ENCODE data around the gene F7.

Gene F7

GRCh38 chr13:113166681-113167080, 61.1 kb downstream of the F7 start:
- Histone ChIP-seq H3K27me3 (replicated peaks; ENCODE audit: control insufficient read depth, insufficient read depth, low read length) (no peaks in the 10 kb centered on the region), H3K36me3 (ENCODE audit: control insufficient read depth, insufficient read depth, low read length) (peaks cover 2% of the 10 kb centered on the region; the same call in 1 of the 2 replicates), H3K4me3 (replicated peaks; ENCODE audit: low read depth, low read length) (no peak overlapping the region)
- TF ChIP-seq, protein P1, sequence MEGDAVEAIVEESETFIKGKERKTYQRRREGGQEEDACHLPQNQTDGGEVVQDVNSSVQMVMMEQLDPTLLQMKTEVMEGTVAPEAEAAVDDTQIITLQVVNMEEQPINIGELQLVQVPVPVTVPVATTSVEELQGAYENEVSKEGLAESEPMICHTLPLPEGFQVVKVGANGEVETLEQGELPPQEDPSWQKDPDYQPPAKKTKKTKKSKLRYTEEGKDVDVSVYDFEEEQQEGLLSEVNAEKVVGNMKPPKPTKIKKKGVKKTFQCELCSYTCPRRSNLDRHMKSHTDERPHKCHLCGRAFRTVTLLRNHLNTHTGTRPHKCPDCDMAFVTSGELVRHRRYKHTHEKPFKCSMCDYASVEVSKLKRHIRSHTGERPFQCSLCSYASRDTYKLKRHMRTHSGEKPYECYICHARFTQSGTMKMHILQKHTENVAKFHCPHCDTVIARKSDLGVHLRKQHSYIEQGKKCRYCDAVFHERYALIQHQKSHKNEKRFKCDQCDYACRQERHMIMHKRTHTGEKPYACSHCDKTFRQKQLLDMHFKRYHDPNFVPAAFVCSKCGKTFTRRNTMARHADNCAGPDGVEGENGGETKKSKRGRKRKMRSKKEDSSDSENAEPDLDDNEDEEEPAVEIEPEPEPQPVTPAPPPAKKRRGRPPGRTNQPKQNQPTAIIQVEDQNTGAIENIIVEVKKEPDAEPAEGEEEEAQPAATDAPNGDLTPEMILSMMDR (IDR thresholded peaks at IDR 0.05; ENCODE audit: insufficient read depth, low read length, poor library complexity, severe bottlenecking) = no peak
- DNase-seq (ENCODE audit: extremely low read depth, insufficient read length) = no peak

GRCh38 chr13:113167155-113167554, 61.6 kb downstream of the F7 start:
- Histone ChIP-seq H3K36me3 (ENCODE audit: control insufficient read depth, insufficient read depth, low read length) (peaks cover 2% of the 10 kb centered on the region; the same call in 1 of the 2 replicates), H3K27me3 (replicated peaks; ENCODE audit: control insufficient read depth, insufficient read depth, low read length) (no peaks in the 10 kb centered on the region), H3K4me3 (replicated peaks; ENCODE audit: low read depth, low read length) (no peak overlapping the region)
- TF ChIP-seq, protein P1 (IDR thresholded peaks at IDR 0.05; ENCODE audit: insufficient read depth, low read length, poor library complexity, severe bottlenecking) = no peak
- no peak for DNase-seq (ENCODE audit: extremely low read depth, insufficient read length)

DNA sequence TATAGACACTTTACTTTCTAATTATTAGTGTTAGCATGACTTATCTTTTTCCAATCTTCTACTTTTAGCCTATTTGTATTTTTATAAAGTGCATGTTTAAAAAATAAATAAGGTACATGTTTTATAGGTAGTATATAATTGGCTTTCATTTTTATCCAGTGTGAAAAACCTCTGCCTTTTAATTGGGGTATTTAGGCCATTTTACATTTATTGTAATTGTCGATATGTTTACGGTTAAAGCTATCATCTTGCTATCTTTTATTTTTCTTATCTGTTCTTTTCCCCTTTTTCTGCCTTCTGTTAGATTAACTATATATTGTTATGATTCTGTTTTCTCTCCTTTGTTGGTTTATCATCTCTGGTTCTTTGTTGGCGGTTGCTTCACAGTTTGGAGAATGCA, 62.0 kb downstream of the F7 start:
- TF ChIP-seq, protein P1 (IDR thresholded peaks at IDR 0.05; ENCODE audit: insufficient read depth, low read length, poor library complexity, severe bottlenecking) = no peak
- Histone ChIP-seq H3K36me3 (ENCODE audit: control insufficient read depth, insufficient read depth, low read length) (peaks cover 2% of the 10 kb centered on the region; the same call in 1 of the 2 replicates), H3K4me3 (replicated peaks; ENCODE audit: low read depth, low read length) (no peak overlapping the region), H3K27me3 (replicated peaks; ENCODE audit: control insufficient read depth, insufficient read depth, low read length) (no peaks in the 10 kb centered on the region)
- DNase-seq (ENCODE audit: extremely low read depth, insufficient read length) = no peak

DNA sequence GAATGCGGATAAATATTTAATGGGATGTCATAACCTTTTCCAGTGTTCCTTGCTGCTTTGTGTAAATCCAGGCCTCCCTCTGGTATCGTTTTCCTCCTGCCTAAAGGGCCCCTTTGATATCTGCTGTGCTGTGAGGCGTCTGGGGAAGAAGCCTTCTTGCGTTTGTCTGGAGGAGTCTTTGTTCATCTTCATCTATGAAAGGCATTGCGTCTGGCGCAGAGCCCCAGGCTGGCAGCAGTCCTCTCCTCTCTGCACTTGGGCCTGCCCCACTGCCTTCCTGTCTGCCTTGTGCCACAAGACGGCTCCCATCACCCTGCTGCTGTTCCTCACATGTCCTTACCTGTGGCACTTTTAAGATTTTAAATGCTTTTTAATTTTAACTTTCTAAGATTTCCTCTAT, 62.6 kb downstream of the F7 start:
- no peak for DNase-seq (ENCODE audit: extremely low read depth, insufficient read length)
- TF ChIP-seq, protein P1 (IDR thresholded peaks at IDR 0.05; ENCODE audit: insufficient read depth, low read length, poor library complexity, severe bottlenecking) = no peak
- peaks cover 4% of the 10 kb centered on the region; the same call in 1 of the 2 replicates for H3K36me3 ChIP-seq (ENCODE audit: control insufficient read depth, insufficient read depth, low read length)

DNA sequence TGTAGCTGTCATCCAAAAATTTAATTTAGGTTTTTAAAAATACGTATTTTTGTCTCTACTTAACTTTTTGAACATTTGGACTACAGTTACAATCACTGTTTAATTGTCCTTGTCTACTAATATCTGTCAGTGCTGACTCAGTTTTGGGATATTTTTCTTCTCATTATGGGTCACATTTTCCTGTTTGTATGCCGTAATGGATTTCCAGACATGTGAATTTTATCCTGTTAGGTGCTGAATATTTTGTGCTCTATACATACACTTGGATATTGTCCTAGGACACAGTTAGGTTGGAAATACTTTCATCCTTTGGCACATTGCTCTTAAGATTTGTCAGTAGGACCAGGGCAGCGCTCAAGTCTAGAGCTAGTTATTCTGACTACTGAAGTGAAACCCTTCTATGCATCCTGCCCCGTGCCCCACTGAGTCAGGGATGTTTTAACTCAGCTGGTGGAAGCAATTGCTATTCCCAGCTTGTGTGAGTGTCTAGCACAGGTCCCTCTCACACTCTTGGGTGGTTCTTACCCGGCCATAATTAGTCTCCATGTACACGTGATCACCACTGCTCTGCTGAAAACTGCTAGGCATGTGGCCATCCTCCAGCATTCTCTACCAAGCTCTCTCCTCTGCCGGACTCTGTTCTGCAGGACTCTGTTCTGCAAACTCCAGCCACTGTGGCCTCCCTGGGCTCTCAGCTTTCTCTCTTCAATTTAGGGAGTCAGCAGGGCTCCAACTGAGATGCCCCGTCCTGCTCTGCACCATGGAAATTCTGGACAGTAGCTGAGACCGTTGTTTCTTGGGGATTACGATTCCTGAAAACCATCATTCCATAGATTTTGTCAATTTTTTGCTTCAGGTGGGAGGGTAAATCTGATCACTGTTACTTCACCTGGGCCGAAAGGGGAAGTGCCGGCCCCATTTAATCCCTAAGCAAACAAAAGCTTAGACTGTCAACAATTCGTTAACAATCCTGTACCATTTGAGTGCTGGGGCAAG, 64.0 kb downstream of the F7 start:
- Histone ChIP-seq H3K36me3 (ENCODE audit: control insufficient read depth, insufficient read depth, low read length) (peaks cover 4% of the 10 kb centered on the region; the same call in 1 of the 2 replicates), H3K4me3 (replicated peaks; ENCODE audit: low read depth, low read length) (no peak overlapping the region), H3K27me3 (replicated peaks; ENCODE audit: control insufficient read depth, insufficient read depth, low read length) (no peaks in the 10 kb centered on the region)
- TF ChIP-seq, protein P1 (IDR thresholded peaks at IDR 0.05; ENCODE audit: insufficient read depth, low read length, poor library complexity, severe bottlenecking) = no peak
- no peak for DNase-seq (ENCODE audit: extremely low read depth, insufficient read length)

More for the DNA sequence above, 62.6 kb downstream of the F7 start:
- no peak overlapping the region for H3K4me3 ChIP-seq (replicated peaks; ENCODE audit: low read depth, low read length)
- no peaks in the 10 kb centered on the region for H3K27me3 ChIP-seq (replicated peaks; ENCODE audit: control insufficient read depth, insufficient read depth, low read length)
